ENCODE measurements around the gene DGCR8.

- TF ChIP-seq FOXP2 (optimal IDR thresholded peaks at IDR 0.05; ENCODE audit: control extremely low read depth, extremely low read length, insufficient read depth) = no peak
- no peak for TF ChIP-seq EZH2 (IDR thresholded peaks at IDR 0.05)
Measured at GRCh38 chr22:20080776-20081654, 974 bp downstream of the DGCR8 start.
